AML-193 (cell line): ENCODE results near the gene TRIM9.

ENCODE experiments used
- DNase-seq, 2 experiments: peaks; one replicate each; lab custom pipeline; 2025; lab: John Stamatoyannopoulos, UW

The TRIM9 gene

GRCh38 chr14:51093371-51094281, 1.3 kb downstream of the TRIM9 start:
- DNase-seq: no peak

DNA sequence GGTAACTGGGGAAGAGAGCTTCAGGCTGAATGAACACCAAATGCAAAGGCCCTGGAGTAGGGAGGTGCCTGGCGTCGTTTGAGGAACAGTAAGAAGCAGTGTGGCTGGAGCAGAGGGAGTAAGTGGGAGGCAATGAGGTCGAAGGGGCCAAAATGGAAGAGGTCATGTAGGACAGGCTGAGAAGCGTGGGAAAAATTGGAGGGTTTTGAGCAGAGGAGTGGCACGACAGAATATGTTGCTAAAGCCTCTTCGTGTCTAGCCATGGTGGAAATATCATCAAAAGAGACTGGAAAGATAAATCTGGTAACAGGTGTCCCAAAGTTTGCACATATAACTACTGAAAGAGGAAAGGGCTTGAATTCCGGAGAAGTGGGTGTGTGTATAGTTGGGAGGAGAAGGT, 1.9 kb downstream of the TRIM9 start:
- DNase-seq: no peak

- no peak for DNase-seq
Measured at GRCh38 chr14:51089278-51089677, 5.6 kb downstream of the TRIM9 start.

DNA sequence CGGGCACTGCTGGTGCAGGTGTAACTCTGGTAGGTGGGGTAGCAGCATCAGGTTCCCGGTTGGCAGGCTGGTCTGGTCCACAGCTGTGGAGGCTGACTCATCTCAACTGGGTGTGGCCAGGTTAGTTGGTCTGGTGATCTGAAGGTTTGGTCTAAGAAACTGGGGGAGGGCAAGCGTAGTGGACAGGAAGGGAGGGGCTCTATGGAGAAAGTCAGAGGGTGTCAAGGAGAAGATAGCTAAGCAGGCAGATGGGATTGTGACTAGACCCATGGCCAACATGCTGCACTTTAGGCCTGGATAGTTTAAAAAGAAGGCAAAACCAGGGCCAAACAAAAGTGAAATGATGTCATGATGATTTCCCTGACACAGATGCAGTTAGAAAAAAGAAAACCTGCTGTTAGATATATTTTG, 7.9 kb downstream of the TRIM9 start:
- DNase-seq: no peak

GRCh38 chr14:51086044-51086443, 8.9 kb downstream of the TRIM9 start:
- no peak for DNase-seq

DNA sequence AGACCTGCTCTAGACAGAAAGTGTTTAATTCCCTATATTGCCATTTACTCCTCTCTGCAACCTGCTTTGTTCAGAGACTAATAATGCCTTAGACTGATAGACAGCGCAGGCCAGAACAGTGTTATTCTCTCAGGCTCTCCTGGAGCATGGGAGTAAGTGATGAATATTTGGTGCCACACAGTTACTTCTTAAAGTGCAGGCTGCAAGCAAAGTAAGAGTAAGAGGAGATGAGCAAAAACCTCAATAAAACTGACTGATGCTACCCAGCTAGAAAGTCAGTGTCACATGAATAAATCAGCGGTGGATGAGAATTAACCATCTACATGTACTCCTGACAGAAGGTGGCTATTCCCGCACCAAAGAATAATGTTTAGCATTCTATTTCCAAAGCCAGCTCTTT, 9.9 kb downstream of the TRIM9 start:
- DNase-seq: no peak

DNA sequence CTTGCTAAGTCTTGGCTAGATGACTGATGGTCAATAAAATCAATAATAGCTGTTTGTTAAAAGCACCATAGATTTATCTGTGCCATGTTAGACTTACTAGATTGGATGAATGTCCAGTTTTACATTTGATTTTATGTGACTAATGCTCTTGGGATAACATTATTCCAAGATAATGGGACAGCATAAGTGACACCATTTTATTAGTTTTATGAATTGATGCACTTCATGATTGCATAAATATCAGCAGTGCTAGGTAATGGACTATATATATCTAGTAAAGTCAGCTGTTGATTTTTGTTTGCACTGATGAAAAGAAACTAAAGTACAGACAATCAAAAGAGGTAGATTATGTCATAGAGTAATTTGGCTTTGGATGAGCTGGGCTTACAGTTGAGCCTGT, 10.4 kb downstream of the TRIM9 start:
- DNase-seq: no peak

GRCh38 chr14:51082349-51082748, 12.6 kb downstream of the TRIM9 start:
- DNase-seq: no peak

- no peak for DNase-seq
Measured at GRCh38 chr14:51081712-51082111, 13.2 kb downstream of the TRIM9 start.

DNA sequence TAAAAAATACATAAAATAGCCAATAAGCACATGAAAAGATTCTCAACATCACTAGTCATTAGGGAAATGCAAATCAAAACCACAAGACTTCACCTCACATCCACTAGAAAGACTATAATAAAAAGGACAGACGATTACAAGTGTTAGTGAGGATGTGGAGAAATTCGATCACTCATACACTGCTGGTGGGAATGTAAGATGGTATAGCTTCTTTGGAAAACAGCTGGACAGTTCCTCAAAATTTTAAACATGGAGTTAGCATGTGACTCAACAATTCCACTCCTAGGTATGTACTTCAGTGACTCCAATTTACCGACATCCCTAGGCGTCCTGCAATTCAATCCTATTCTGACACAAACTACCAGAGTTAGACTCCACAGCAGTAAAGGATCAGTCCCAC, 13.7 kb downstream of the TRIM9 start:
- DNase-seq: no peak

DNA sequence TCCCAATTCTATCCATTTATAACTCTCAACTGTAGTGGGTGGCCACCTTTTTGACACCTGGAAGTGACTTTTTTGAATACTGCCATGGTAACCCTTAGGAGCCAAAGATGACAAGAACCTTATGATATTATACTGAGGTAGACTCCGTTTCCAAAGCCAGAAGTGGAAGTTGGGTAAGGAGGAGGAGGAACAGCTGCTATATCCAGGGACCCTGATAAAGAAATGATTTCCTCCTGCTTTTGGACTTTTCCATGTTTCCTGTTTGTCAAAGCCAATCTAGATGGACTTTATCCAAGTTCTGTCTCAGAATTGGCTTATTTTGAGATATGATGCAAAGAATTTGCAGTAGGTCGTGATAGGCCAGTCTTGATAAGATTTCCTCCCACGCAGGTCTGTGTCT, 14.3 kb downstream of the TRIM9 start:
- no peak for DNase-seq

GRCh38 chr14:51079489-51079888, 15.4 kb downstream of the TRIM9 start:
- DNase-seq: no peak

DNA sequence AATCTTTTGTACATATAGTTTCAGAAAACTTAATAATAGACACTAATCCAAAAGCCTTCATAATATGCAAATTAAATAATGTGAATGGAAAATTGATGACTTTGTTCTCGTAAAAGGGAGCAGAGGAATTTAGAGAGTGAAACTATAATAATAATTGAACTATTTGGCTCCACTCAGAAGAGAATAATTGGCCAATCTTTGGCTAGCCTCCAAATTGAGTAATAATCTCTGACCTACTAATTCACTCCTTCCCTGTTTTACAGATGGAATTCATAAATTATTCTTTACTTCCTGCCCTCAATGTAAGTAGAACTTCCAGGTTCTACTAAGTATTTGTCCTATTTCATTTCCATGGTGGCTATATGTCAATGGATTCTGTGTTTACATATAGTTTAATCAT, 15.8 kb downstream of the TRIM9 start:
- DNase-seq: peak; percentile 11 to 50

- no peak for DNase-seq
Measured at GRCh38 chr14:51074701-51075385, 20.1 kb downstream of the TRIM9 start.

DNA sequence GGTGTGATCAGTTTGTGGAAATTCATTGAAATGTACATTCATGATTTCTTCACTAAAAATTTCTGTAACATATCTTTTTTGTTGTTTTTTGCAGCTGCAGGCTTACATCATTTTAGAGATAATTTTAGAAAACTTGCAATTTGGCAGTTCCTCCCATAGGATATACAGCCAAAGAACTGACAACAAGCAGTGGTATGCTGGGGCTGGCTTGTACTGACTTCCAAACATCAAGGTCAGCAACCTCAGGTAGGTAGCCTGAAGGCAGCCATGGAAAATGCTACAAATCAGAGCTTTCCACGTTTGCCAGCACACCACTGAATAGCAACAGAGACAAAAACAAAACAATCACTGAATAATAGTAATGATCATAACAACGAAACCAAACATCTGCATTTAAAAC, 21.2 kb downstream of the TRIM9 start:
- no peak for DNase-seq

GRCh38 chr14:51072976-51073375, 21.9 kb downstream of the TRIM9 start:
- DNase-seq: no peak

GRCh38 chr14:51071857-51072256, 23.0 kb downstream of the TRIM9 start:
- DNase-seq: no peak

DNA sequence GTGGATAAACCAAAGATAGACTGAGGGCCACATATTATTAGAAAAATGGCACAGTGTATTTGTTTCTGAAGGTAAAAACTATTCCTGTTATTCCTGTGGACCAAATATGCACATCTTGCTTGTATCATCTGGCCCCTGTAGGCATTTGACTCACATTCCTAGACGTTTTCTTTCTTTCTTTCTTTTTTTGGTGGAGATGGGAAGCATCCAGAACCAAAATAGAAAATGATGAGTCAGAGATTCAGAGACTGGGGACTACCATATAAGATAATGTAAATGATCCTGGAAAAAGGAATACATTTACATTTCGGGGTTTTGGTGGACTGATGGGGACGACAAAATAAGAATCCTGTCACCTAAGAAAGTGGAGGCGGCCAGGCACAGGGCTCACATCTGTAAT, 24.2 kb downstream of the TRIM9 start:
- no peak for DNase-seq

GRCh38 chr14:51069055-51069454, 25.9 kb downstream of the TRIM9 start:
- DNase-seq: no peak

GRCh38 chr14:51068268-51068667, 26.6 kb downstream of the TRIM9 start:
- no peak for DNase-seq

GRCh38 chr14:51067295-51067694, 27.6 kb downstream of the TRIM9 start:
- no peak for DNase-seq

GRCh38 chr14:51066576-51066975, 28.3 kb downstream of the TRIM9 start:
- DNase-seq: no peak

GRCh38 chr14:51059032-51059431, 35.9 kb downstream of the TRIM9 start:
- DNase-seq: no peak
